ENCODE measurements around the gene GSG1. TPM values are rescaled to one million over a fixed set of nuclear protein-coding genes. Genes with fewer than 3 reads are reported as not detected.

The GSG1 gene
- total RNA-seq, 1 experiment from 2014 or later = 0.22 TPM

DNA sequence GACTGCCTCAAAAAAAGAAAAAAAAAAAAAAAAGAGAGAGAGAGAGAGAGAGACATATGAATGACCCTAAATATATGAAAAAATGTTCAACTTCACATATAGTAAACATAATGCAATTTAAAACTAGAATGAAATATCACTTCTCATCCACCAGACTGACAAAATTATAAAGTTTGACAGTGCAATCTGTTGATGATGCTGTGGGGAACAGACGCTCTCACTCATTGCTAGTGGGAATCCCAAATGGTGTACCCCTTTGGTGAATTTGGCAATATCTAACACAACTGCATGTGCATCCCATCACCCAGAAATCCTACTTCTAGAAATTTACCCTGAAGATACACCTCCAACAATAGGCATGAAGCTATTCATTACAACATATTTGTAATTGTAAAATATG lies 2.3 kb upstream of the GSG1 start:
- H3K9me3 ChIP-seq (ENCODE audit: control insufficient read depth, low read depth, low read length) = no peaks in the 10 kb centered on the region
- no peak overlapping the region for H2BK20ac ChIP-seq (ENCODE audit: low read depth, low read length, poor library complexity, severe bottlenecking)
- no peak overlapping the region for H2AK5ac ChIP-seq (ENCODE audit: insufficient read length, low read length)
- peaks cover 6% of the 10 kb centered on the region for H3K27me3 Mint-ChIP-seq (ENCODE audit: low read depth)
- H4K8ac ChIP-seq (replicated peaks; ENCODE audit: insufficient read length, low read depth, low read length) = no peak overlapping the region
- H2BK12ac ChIP-seq (ENCODE audit: insufficient read length, low read depth, low read length) = no peak overlapping the region
- no peak overlapping the region for H2BK120ac ChIP-seq (ENCODE audit: low read depth, low read length, poor library complexity, severe bottlenecking)
- H3K18ac ChIP-seq (ENCODE audit: insufficient read length, low read depth, low read length) = no peak overlapping the region
- peaks cover 0 to 8% (median 0%) of the 10 kb centered on the region in 3 experiments; a peak in 1 of 7 replicates for H3K36me3 Mint-ChIP-seq (ENCODE audit: insufficient read depth in 1 of 3, low read depth in 3 of 3)
- no peak overlapping the region for H3T11ph ChIP-seq (ENCODE audit: low read length)
- no peak overlapping the region for H3K27ac Mint-ChIP-seq
- no CpG with 5 or more reads among the region's 1 CpG for WGBS (ENCODE audit: extremely low coverage, insufficient read length, low lambda C conversion rate)
- peaks cover 7 to 10% of the 10 kb centered on the region in 2 experiments; a peak in 3 of 5 replicates for H3K9me3 Mint-ChIP-seq
- no peak overlapping the region for H3K27ac ChIP-seq (ENCODE audit: insufficient read length, low read depth, low read length)
- H2BK15ac ChIP-seq (ENCODE audit: low read depth, low read length) = no peak overlapping the region
- H3K4me2 ChIP-seq (ENCODE audit: insufficient read depth, insufficient read length, low read length) = no peak overlapping the region
- H3K79me1 ChIP-seq (ENCODE audit: insufficient read depth, low read depth, low read length, poor library complexity, severe bottlenecking) = no peaks in the 10 kb centered on the region
- TF ChIP-seq, protein P1, sequence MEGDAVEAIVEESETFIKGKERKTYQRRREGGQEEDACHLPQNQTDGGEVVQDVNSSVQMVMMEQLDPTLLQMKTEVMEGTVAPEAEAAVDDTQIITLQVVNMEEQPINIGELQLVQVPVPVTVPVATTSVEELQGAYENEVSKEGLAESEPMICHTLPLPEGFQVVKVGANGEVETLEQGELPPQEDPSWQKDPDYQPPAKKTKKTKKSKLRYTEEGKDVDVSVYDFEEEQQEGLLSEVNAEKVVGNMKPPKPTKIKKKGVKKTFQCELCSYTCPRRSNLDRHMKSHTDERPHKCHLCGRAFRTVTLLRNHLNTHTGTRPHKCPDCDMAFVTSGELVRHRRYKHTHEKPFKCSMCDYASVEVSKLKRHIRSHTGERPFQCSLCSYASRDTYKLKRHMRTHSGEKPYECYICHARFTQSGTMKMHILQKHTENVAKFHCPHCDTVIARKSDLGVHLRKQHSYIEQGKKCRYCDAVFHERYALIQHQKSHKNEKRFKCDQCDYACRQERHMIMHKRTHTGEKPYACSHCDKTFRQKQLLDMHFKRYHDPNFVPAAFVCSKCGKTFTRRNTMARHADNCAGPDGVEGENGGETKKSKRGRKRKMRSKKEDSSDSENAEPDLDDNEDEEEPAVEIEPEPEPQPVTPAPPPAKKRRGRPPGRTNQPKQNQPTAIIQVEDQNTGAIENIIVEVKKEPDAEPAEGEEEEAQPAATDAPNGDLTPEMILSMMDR (conservative IDR thresholded peaks at IDR 0.05) = no peak
- H3K4me3 Mint-ChIP-seq = no peak overlapping the region
- H3K4me1 Mint-ChIP-seq = peaks cover 14 to 16% of the 10 kb centered on the region in 2 experiments
- H3K79me2 ChIP-seq (ENCODE audit: insufficient read depth, low read length) = no peaks in the 10 kb centered on the region
- no peaks in the 10 kb centered on the region for H3K4me1 ChIP-seq (ENCODE audit: insufficient read depth, low read length)
- no peak overlapping the region for H3K4ac ChIP-seq (ENCODE audit: low read depth, low read length)
- no peak overlapping the region for H4K5ac ChIP-seq (ENCODE audit: insufficient read length, low read depth, low read length)
- H4K91ac ChIP-seq (ENCODE audit: insufficient read length, low read depth, low read length) = no peak overlapping the region
- H3K14ac ChIP-seq (ENCODE audit: insufficient read depth, low read length) = no peak overlapping the region
- H2AFZ ChIP-seq (ENCODE audit: low read length) = no peak overlapping the region
- H3K9ac ChIP-seq (ENCODE audit: extremely low read depth, insufficient read length, low read length) = no peak overlapping the region
- no peak overlapping the region for H3K23ac ChIP-seq (ENCODE audit: insufficient read length, low read depth, low read length)
- no peaks in the 10 kb centered on the region for H4K20me1 ChIP-seq (ENCODE audit: control insufficient read depth, insufficient read depth, insufficient read length)
- no peak overlapping the region for H2BK5ac ChIP-seq (ENCODE audit: insufficient read length, low read length)
- no peak overlapping the region for H3K56ac ChIP-seq (ENCODE audit: insufficient read length, low read depth, low read length)
- H3K27me3 ChIP-seq (ENCODE audit: insufficient read depth, low read length) = no peaks in the 10 kb centered on the region
- H3K23me2 ChIP-seq (ENCODE audit: insufficient read length, low read depth, low read length, poor library complexity, severe bottlenecking) = peaks cover 7% of the 10 kb centered on the region
- DNase-seq = no peak
